Sigmoid colon (tissue), 4 donors: ENCODE data around the gene PHB1.

ENCODE experiments used
- EP300 ChIP-seq, 4 donors: sonication (generic); formaldehyde crosslinking; IDR thresholded peaks; one replicate each; pipeline ENCODE4 v1.6.1; 2017; ENCODE audit warnings: antibody characterized with exemption in 4 of 4
- POLR2A ChIP-seq, 2 donors: fragments of 450-650 bp; IDR thresholded peaks; one replicate each; pipeline ENCODE4 v1.6.1; 2016; ENCODE audit warnings: antibody characterized with exemption in 2 of 2, mild to moderate bottlenecking in 2 of 2, moderate library complexity in 2 of 2
- POLR2AphosphoS5 ChIP-seq, 4 donors: sonication (generic); formaldehyde crosslinking; IDR thresholded peaks; one replicate each; pipeline ENCODE4 v1.6.1; 2017; ENCODE audit warnings: antibody characterized with exemption in 4 of 4
- TF ChIP-seq, protein P1 (sequence below), 4 experiments: fragments of 450-650 bp in 3 of 4; fragments of 200-600 bp in 1 of 4; IDR thresholded peaks; one replicate each; pipeline ENCODE4 v1.5.1; 2016 to 2019; ENCODE audit warnings: antibody characterized with exemption in 4 of 4, mild to moderate bottlenecking in 3 of 4, moderate library complexity in 2 of 4

DNA sequence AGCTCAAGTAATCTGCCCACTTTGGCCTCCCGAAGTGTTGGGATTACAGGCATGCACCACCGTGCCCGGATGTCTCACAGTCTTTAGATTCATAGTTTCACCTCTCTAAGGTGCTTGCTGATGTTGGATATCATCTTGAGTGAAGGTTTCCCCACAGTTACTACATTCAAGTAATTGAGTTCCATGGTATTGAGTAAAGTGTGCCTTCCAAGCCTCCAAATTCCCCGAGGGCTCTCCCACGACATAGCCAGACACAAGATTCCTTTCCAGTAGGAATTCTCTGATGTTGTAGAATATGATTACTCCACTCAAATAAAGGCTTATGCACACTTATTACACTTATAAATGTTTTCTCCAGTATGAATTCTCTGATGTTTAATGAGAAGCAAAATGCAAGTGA lies 36.4 kb downstream of the PHB1 start:
- TF ChIP-seq POLR2AphosphoS5 (IDR thresholded peaks at IDR 0.05), result no peak
- no peak for TF ChIP-seq POLR2A (IDR thresholded peaks at IDR 0.05)
- TF ChIP-seq, protein P1, sequence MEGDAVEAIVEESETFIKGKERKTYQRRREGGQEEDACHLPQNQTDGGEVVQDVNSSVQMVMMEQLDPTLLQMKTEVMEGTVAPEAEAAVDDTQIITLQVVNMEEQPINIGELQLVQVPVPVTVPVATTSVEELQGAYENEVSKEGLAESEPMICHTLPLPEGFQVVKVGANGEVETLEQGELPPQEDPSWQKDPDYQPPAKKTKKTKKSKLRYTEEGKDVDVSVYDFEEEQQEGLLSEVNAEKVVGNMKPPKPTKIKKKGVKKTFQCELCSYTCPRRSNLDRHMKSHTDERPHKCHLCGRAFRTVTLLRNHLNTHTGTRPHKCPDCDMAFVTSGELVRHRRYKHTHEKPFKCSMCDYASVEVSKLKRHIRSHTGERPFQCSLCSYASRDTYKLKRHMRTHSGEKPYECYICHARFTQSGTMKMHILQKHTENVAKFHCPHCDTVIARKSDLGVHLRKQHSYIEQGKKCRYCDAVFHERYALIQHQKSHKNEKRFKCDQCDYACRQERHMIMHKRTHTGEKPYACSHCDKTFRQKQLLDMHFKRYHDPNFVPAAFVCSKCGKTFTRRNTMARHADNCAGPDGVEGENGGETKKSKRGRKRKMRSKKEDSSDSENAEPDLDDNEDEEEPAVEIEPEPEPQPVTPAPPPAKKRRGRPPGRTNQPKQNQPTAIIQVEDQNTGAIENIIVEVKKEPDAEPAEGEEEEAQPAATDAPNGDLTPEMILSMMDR (IDR thresholded peaks at IDR 0.05), result no peak
- no peak for TF ChIP-seq EP300 (IDR thresholded peaks at IDR 0.05)
